ENCODE measurements around the gene RSPH4A. TPM values are rescaled to one million over a fixed set of nuclear protein-coding genes. Genes with fewer than 3 reads are reported as not detected.
A peak's percentile ranks its signal among the peaks of the same experiment; 100 is the strongest.
"Not testable (repeated sequence)": the region's sequence is repeated elsewhere in the genome, so short reads cannot be mapped to it uniquely, and the experiment has no call there.

The RSPH4A gene
- total RNA-seq, 6 donors from 2014 or later, result 1.2 to 28.7 (median 4.7) TPM

DNA sequence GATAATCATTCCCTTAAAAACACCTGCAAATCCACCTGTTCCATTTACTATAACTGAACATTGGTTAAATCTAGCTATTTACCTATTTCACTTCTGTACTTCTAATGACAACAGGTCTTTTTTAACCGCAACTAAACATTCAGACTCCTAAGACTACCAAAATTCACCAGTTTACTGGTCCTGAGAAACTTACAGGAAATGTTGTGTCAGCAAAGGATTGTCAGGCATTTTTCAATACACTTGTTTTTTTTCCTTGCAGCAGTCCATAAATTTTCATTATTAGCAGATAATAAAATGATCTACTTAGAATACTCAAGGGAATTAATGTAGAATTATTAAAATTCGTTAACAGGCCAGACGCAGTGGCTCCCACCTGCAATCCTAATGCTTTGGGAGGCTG is 47.0 kb downstream of the RSPH4A start:
- DNase-seq (no peak), ATAC-seq (ENCODE audit: low FRiP score in 2 of 2) (no peak)
- no peak for TF ChIP-seq POLR2A (IDR thresholded peaks at IDR 0.05)
- TF ChIP-seq, protein P1, sequence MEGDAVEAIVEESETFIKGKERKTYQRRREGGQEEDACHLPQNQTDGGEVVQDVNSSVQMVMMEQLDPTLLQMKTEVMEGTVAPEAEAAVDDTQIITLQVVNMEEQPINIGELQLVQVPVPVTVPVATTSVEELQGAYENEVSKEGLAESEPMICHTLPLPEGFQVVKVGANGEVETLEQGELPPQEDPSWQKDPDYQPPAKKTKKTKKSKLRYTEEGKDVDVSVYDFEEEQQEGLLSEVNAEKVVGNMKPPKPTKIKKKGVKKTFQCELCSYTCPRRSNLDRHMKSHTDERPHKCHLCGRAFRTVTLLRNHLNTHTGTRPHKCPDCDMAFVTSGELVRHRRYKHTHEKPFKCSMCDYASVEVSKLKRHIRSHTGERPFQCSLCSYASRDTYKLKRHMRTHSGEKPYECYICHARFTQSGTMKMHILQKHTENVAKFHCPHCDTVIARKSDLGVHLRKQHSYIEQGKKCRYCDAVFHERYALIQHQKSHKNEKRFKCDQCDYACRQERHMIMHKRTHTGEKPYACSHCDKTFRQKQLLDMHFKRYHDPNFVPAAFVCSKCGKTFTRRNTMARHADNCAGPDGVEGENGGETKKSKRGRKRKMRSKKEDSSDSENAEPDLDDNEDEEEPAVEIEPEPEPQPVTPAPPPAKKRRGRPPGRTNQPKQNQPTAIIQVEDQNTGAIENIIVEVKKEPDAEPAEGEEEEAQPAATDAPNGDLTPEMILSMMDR (IDR thresholded peaks at IDR 0.05), result no peak
- no peak for TF ChIP-seq EP300 (IDR thresholded peaks at IDR 0.05)
- TF ChIP-seq POLR2AphosphoS5 (IDR thresholded peaks at IDR 0.05), result no peak
- H3K36me3 ChIP-seq, result peaks cover 0 to 10% (median 0%) of the 10 kb centered on the region in 4 donors
- H3K4me3 ChIP-seq, result no peak overlapping the region
- H3K27ac ChIP-seq, result no peak overlapping the region
- H3K9me3 ChIP-seq, result no peaks in the 10 kb centered on the region
- WGBS, 2 donors, result 88 to 93% methylated on average over 3 of the region's 3 CpGs
- peaks cover 16 to 30% (median 23%) of the 10 kb centered on the region in 4 donors for H3K4me1 ChIP-seq
- H3K27me3 ChIP-seq, result no peaks in the 10 kb centered on the region

DNA sequence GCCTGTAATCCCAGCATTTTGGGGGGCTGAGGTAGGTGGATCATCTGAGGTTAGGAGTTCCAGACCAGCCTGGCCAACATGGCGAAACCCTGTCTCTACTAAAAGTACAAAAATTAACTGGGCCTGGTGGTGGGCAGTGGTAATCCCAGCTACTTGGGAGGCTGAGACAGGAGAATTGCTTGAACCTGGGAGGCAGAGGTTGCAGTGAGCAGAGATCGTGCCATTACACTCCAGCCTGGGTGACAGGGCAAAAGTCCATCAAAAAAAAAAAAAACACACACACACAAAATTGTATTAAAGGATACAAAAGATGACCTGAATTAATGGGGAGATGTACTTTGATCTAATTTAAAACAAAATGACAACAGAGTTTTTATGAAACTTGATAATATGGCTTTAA is 47.9 kb downstream of the RSPH4A start:
- H3K27ac ChIP-seq; H3K9me3 ChIP-seq; H3K27me3 ChIP-seq; H3K36me3 ChIP-seq; DNase-seq; H3K4me3 ChIP-seq; ATAC-seq (ENCODE audit: low FRiP score in 2 of 2): not testable (repeated sequence)
- WGBS, 2 donors, result 96 to 100% methylated on average over 2 of the region's 2 CpGs
- peaks cover 16 to 31% (median 23%) of the 10 kb centered on the region in 4 donors for H3K4me1 ChIP-seq

DNA sequence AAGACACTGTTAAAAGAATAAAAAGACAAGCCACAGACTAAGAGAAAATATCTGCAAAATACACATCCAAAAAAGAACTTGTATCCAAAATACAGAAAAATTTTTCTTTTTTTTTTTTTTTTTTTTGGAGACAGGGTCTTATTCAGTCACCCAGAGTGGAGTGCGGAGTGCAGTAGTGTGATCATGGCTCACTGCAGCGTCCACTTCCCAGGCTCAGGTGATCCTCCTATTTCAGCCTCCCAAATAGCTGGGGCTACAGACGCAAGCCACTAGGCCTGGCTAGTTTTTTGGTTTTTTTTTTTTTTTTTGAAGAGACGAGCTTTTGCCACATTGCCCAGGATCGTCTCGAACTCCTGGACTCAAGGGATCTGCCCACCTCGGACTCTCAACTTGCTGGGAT is 49.2 kb downstream of the RSPH4A start:
- WGBS, 2 donors, result 87 to 89% methylated on average over 7 of the region's 7 CpGs
- no peak for ATAC-seq (ENCODE audit: low FRiP score in 2 of 2)
- no peak for DNase-seq
- H3K4me1 ChIP-seq, result peaks cover 16 to 31% (median 23%) of the 10 kb centered on the region in 4 donors
- no peaks in the 10 kb centered on the region for H3K27me3 ChIP-seq
- peaks cover 0 to 3% (median 0%) of the 10 kb centered on the region in 4 donors for H3K36me3 ChIP-seq
- no peaks in the 10 kb centered on the region for H3K9me3 ChIP-seq
- H3K27ac ChIP-seq, result no peak overlapping the region
- no peak overlapping the region for H3K4me3 ChIP-seq
- TF ChIP-seq, protein P1 (IDR thresholded peaks at IDR 0.05), result no peak
- TF ChIP-seq POLR2AphosphoS5 (IDR thresholded peaks at IDR 0.05) (no peak), EP300 (IDR thresholded peaks at IDR 0.05) (no peak), POLR2A (IDR thresholded peaks at IDR 0.05) (no peak)

DNA sequence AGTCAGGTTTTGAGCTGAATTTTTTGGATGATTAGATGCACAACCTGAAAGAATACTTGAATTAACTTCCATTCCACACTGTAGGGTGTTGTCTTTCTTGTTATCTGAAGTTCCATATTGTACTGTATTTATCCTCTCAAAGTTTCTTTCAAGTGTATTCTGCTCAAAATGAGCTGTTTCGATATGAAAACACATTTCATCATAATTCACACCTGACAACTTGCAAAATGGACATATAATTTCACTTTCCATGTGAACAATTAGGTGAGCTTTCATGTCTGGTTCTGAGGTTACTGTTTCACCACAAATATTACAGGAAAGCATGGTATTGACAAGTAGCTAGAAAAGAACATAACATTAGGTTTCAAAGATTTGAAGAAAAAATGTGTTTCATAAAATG is 50.6 kb downstream of the RSPH4A start:
- H3K4me3 ChIP-seq, result no peak overlapping the region
- no peaks in the 10 kb centered on the region for H3K27me3 ChIP-seq
- no peak for TF ChIP-seq EP300 (IDR thresholded peaks at IDR 0.05)
- no peak for TF ChIP-seq POLR2AphosphoS5 (IDR thresholded peaks at IDR 0.05)
- TF ChIP-seq POLR2A (IDR thresholded peaks at IDR 0.05), result no peak
- TF ChIP-seq, protein P1 (IDR thresholded peaks at IDR 0.05), result no peak
- DNase-seq, result no peak
- no peak overlapping the region for H3K27ac ChIP-seq
- peaks cover 0 to 3% (median 0%) of the 10 kb centered on the region in 4 donors for H3K36me3 ChIP-seq
- 41 to 62% methylated on average over 1 of the region's 1 CpG for WGBS, 2 donors
- ATAC-seq (ENCODE audit: low FRiP score in 2 of 2), result no peak
- peaks cover 16 to 31% (median 23%) of the 10 kb centered on the region in 4 donors for H3K4me1 ChIP-seq
- H3K9me3 ChIP-seq, result no peaks in the 10 kb centered on the region

DNA sequence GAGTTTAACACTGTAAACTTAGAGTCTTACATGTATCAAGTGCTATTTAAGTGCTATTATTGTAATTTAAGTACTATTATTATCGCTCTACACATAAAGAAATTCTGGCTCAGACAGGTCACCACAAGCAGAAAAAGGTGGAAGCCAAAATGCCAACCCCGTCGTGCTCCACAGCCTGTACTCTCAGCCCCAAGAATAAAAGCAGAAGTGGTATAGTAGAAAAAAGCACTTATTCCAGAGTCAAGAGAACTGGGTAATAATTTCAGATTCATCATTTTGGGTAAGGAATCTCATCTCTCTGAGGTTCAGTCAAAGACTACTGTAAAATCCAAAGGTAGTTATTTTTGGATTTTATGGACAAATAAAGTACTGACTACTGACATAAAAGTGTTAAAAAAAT is 51.3 kb downstream of the RSPH4A start:
- WGBS, 2 donors, result 16 to 17% methylated on average over 3 of the region's 3 CpGs
- H3K9me3 ChIP-seq, result no peaks in the 10 kb centered on the region
- no peak for TF ChIP-seq POLR2AphosphoS5 (IDR thresholded peaks at IDR 0.05)
- no peak for TF ChIP-seq EP300 (IDR thresholded peaks at IDR 0.05)
- no peak for TF ChIP-seq POLR2A (IDR thresholded peaks at IDR 0.05)
- peak overlapping the region in 3 of 4 donors; percentile 73 to 97 (median 76) for H3K4me3 ChIP-seq
- H3K27ac ChIP-seq, result peak overlapping the region in 1 of 4 donors; percentile 89
- no peaks in the 10 kb centered on the region for H3K27me3 ChIP-seq
- DNase-seq, result no peak
- H3K36me3 ChIP-seq, result no peaks in the 10 kb centered on the region
- ATAC-seq (ENCODE audit: low FRiP score in 2 of 2), result peak in 1 of 2 donors; percentile 73
- peaks cover 16 to 31% (median 23%) of the 10 kb centered on the region in 4 donors for H3K4me1 ChIP-seq

DNA sequence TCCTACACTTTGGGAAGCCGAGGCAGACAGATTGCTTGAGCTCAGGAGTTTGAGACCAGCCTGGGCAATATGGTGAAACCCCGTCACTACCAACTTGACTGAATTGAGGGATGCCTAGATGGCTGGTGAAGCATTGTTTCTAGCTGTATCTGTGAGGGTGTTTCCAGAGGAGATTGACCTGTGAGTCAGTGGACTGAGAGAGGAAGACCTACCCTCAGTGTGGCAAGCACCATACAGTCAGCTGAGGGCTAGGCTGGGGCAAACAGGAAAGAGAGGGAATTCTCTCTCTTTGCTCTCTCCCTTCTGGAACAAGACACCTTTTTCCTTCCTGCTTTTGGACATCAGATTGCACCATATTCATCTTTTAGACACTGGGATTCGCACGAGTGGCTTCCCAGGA is 56.0 kb downstream of the RSPH4A start:
- ATAC-seq (ENCODE audit: low FRiP score in 2 of 2), result no peak
- Histone ChIP-seq H3K36me3 (no peaks in the 10 kb centered on the region), H3K4me1 (peaks cover 4 to 11% (median 6%) of the 10 kb centered on the region in 4 donors), H3K27me3 (no peaks in the 10 kb centered on the region), H3K4me3 (no peak overlapping the region), H3K9me3 (no peaks in the 10 kb centered on the region), H3K27ac (no peak overlapping the region)
- TF ChIP-seq EP300 (IDR thresholded peaks at IDR 0.05), result no peak
- no peak for TF ChIP-seq POLR2AphosphoS5 (IDR thresholded peaks at IDR 0.05)
- TF ChIP-seq, protein P1 (IDR thresholded peaks at IDR 0.05), result no peak
- no peak for TF ChIP-seq POLR2A (IDR thresholded peaks at IDR 0.05)
- no peak for DNase-seq
- WGBS, 2 donors, result 89 to 92% methylated on average over 4 of the region's 4 CpGs

Measured in upper lobe of left lung (tissue), 6 donors.